Measurements from ENCODE around the gene SLC29A3. TPM values are rescaled to one million over a fixed set of nuclear protein-coding genes. Genes with fewer than 3 reads are reported as not detected.

Gene SLC29A3
- total RNA-seq, 2 experiments from 2014 or later, result 2.3 to 2.5 TPM

- ATAC-seq (ENCODE audit: poor library complexity) (no peak), DNase-seq (no peak)
- no peak overlapping the region for H3K27ac ChIP-seq (ENCODE audit: low read depth in 1 of 2, low read length in 2 of 2)
- ChIA-PET CTCF (no interaction called here), POLR2A (no interaction called here)
- TF ChIP-seq CTCF (IDR thresholded peaks at IDR 0.05), result no peak
- H3K27me3 Mint-ChIP-seq, result no peaks in the 10 kb centered on the region
- intact Hi-C loops (cut with DNase I, micrococcal nuclease), result no loop called here
- H3K9me3 Mint-ChIP-seq, result no peaks in the 10 kb centered on the region
- H3K4me1 ChIP-seq (ENCODE audit: insufficient read depth, low read length), result no peaks in the 10 kb centered on the region
- H3K27ac Mint-ChIP-seq, result no peak overlapping the region
- H3K4me3 ChIP-seq (ENCODE audit: low read length), result no peak overlapping the region
- H3K9me3 ChIP-seq (ENCODE audit: control insufficient read depth in 1 of 2, insufficient read depth in 1 of 2, low read length in 2 of 2), result no peaks in the 10 kb centered on the region
- no peaks in the 10 kb centered on the region for H3K4me1 Mint-ChIP-seq (ENCODE audit: low read depth)
- H3K36me3 ChIP-seq (ENCODE audit: insufficient read depth, low read length), result no peaks in the 10 kb centered on the region
- no peaks in the 10 kb centered on the region for H3K27me3 ChIP-seq (ENCODE audit: control insufficient read depth in 1 of 2, insufficient read depth in 2 of 2, low read length in 2 of 2)
- H3K4me3 Mint-ChIP-seq, result no peak overlapping the region
- no peaks in the 10 kb centered on the region for H3K36me3 Mint-ChIP-seq (ENCODE audit: low read depth)
These were observed 45.6 kb upstream of the SLC29A3 start for GRCh38 chr10:71273506-71273905.

GRCh38 chr10:71274901-71275796 lies 43.9 kb upstream of the SLC29A3 start:
- CTCF ChIA-PET, result no interaction called here
- ATAC-seq (ENCODE audit: poor library complexity), result no peak
- no peak for DNase-seq

GRCh38 chr10:71276873-71277272 lies 42.2 kb upstream of the SLC29A3 start:
- intact Hi-C loops (cut with DNase I, micrococcal nuclease), result no loop called here
- H3K4me3 Mint-ChIP-seq, result no peak overlapping the region
- DNase-seq, result no peak
- POLR2A ChIA-PET, result no interaction called here
- TF ChIP-seq CTCF (IDR thresholded peaks at IDR 0.05), result no peak
- Histone ChIP-seq H3K27ac (ENCODE audit: low read depth in 1 of 2, low read length in 2 of 2) (no peak overlapping the region), H3K4me1 (ENCODE audit: insufficient read depth, low read length) (no peaks in the 10 kb centered on the region), H3K9me3 (ENCODE audit: control insufficient read depth in 1 of 2, insufficient read depth in 1 of 2, low read length in 2 of 2) (no peaks in the 10 kb centered on the region), H3K36me3 (ENCODE audit: insufficient read depth, low read length) (no peaks in the 10 kb centered on the region), H3K4me3 (ENCODE audit: low read length) (no peak overlapping the region), H3K27me3 (ENCODE audit: control insufficient read depth in 1 of 2, insufficient read depth in 2 of 2, low read length in 2 of 2) (no peaks in the 10 kb centered on the region)
- no peaks in the 10 kb centered on the region for H3K9me3 Mint-ChIP-seq
- H3K27me3 Mint-ChIP-seq, result no peaks in the 10 kb centered on the region
- ATAC-seq (ENCODE audit: poor library complexity), result no peak
- H3K4me1 Mint-ChIP-seq (ENCODE audit: low read depth), result no peaks in the 10 kb centered on the region
- CTCF ChIA-PET, result no interaction called here
- H3K36me3 Mint-ChIP-seq (ENCODE audit: low read depth), result no peaks in the 10 kb centered on the region
- no peak overlapping the region for H3K27ac Mint-ChIP-seq

More at GRCh38 chr10:71274901-71275796, 43.9 kb upstream of the SLC29A3 start:
- Mint-ChIP-seq H3K27ac (no peak overlapping the region), H3K4me3 (no peak overlapping the region), H3K9me3 (no peaks in the 10 kb centered on the region), H3K36me3 (ENCODE audit: low read depth) (no peaks in the 10 kb centered on the region), H3K27me3 (no peaks in the 10 kb centered on the region), H3K4me1 (ENCODE audit: low read depth) (no peaks in the 10 kb centered on the region)
- Histone ChIP-seq H3K9me3 (ENCODE audit: control insufficient read depth in 1 of 2, insufficient read depth in 1 of 2, low read length in 2 of 2) (no peaks in the 10 kb centered on the region), H3K4me3 (ENCODE audit: low read length) (no peak overlapping the region), H3K27me3 (ENCODE audit: control insufficient read depth in 1 of 2, insufficient read depth in 2 of 2, low read length in 2 of 2) (no peaks in the 10 kb centered on the region), H3K27ac (ENCODE audit: low read depth in 1 of 2, low read length in 2 of 2) (no peak overlapping the region), H3K4me1 (ENCODE audit: insufficient read depth, low read length) (no peaks in the 10 kb centered on the region), H3K36me3 (ENCODE audit: insufficient read depth, low read length) (no peaks in the 10 kb centered on the region)
- no peak for TF ChIP-seq CTCF (IDR thresholded peaks at IDR 0.05)
- POLR2A ChIA-PET, result no interaction called here
- intact Hi-C loops (cut with DNase I, micrococcal nuclease), result no loop called here
